GM23248 (cell line): ENCODE results near the gene ZNF160. TPM values are rescaled to one million over a fixed set of nuclear protein-coding genes. Genes with fewer than 3 reads are reported as not detected.
A peak's percentile ranks its signal among the peaks of the same experiment; 100 is the strongest.
"Not testable (repeated sequence)": the region's sequence is repeated elsewhere in the genome, so short reads cannot be mapped to it uniquely, and the experiment has no call there.

Source experiments
- DNase-seq: peaks from one replicate; pipeline ENCODE4 v3.0.0-alpha.2; 2015
- H2AFZ ChIP-seq: fragments of 200-600 bp; sonication (generic); 2 replicates; pipeline ENCODE4 v1.6.1; 2016; ENCODE audit warnings: antibody characterized with exemption
- H3F3A ChIP-seq: fragments of 200-600 bp; sonication (generic); 2 replicates; pipeline ENCODE4 v1.6.1; 2016; ENCODE audit warnings: mild to moderate bottlenecking, antibody characterized with exemption, mixed run types; ENCODE audit not compliant: insufficient read depth
- H3K27ac ChIP-seq: fragments of 200-600 bp; sonication (generic); 2 replicates; pipeline ENCODE4 v1.5.1; 2016; ENCODE audit warnings: mild to moderate bottlenecking
- H3K27me3 ChIP-seq: fragments of 200-600 bp; sonication (generic); replicated peaks from 2 replicates; pipeline ENCODE4 v1.6.1; 2016; ENCODE audit warnings: mild to moderate bottlenecking; ENCODE audit not compliant: insufficient read depth
- H3K36me3 ChIP-seq: fragments of 200-600 bp; sonication (generic); 2 replicates; pipeline ENCODE4 v1.6.1; 2016; ENCODE audit warnings: low read depth, mild to moderate bottlenecking
- H3K4me1 ChIP-seq: fragments of 200-600 bp; sonication (generic); 2 replicates; pipeline ENCODE4 v1.6.1; 2016; ENCODE audit warnings: mild to moderate bottlenecking; ENCODE audit not compliant: insufficient read depth
- H3K4me2 ChIP-seq: fragments of 200-600 bp; sonication (generic); one replicate; pipeline ENCODE4 v1.6.1; 2016; ENCODE audit warnings: mild to moderate bottlenecking; ENCODE audit not compliant: unreplicated experiment
- H3K4me3 ChIP-seq: fragments of 200-600 bp; sonication (generic); 2 replicates; pipeline ENCODE4 v1.5.1; 2016; ENCODE audit warnings: mild to moderate bottlenecking
- H3K79me2 ChIP-seq: fragments of 200-600 bp; sonication (generic); 2 replicates; pipeline ENCODE4 v1.6.1; 2016; ENCODE audit warnings: mild to moderate bottlenecking; ENCODE audit not compliant: insufficient read depth
- H3K9ac ChIP-seq: fragments of 200-600 bp; sonication (generic); 2 replicates; pipeline ENCODE4 v1.6.1; 2016; ENCODE audit warnings: mild to moderate bottlenecking
- H3K9me2 ChIP-seq: fragments of 200-600 bp; sonication (generic); 2 replicates; pipeline ENCODE4 v1.6.1; 2016; ENCODE audit warnings: mixed run types, mild to moderate bottlenecking, moderate library complexity; ENCODE audit not compliant: insufficient read depth
- H3K9me3 ChIP-seq: fragments of 200-600 bp; sonication (generic); one replicate; pipeline ENCODE4 v1.6.1; 2017; ENCODE audit warnings: low read depth
- H4K20me1 ChIP-seq: fragments of 200-600 bp; sonication (generic); 2 replicates; pipeline ENCODE4 v1.6.0; 2016; ENCODE audit not compliant: insufficient read depth
- EZH2 ChIP-seq: fragments of 200-600 bp; sonication (generic); IDR thresholded peaks from 2 replicates; pipeline ENCODE4 v1.6.1; 2018; ENCODE audit warnings: antibody characterized with exemption, mild to moderate bottlenecking; ENCODE audit not compliant: insufficient read depth, poor library complexity, severe bottlenecking
- EZH2phosphoT487 ChIP-seq: fragments of 200-600 bp; sonication (generic); IDR thresholded peaks from 2 replicates; pipeline ENCODE4 v1.6.1; 2018; ENCODE audit warnings: antibody characterized with exemption, moderate library complexity, mild to moderate bottlenecking, low read depth; ENCODE audit not compliant: insufficient read depth
- WGBS, 2 experiments: methylation state at CpG; one replicate each; pipeline ENCODE4 v1.1.6; 2015 to 2017; ENCODE audit warnings: low lambda C conversion rate in 2 of 2, low coverage in 1 of 2; ENCODE audit errors: missing lambda C conversion rate in 2 of 2; 5-methylcytosine and 5-hydroxymethylcytosine counted together
- in situ Hi-C: fragments of 300-500 bp; cut with MboI; formaldehyde crosslinking; loops from 2 replicates; pipeline ENCODE4 v1.15.0; 2020
- polyA plus RNA-seq: library from polyadenylated mRNA; unstranded; fragments of >200 nt; fragmentation: Nextera tagmentation; extraction: Ambion mirVana; gene quantifications from 2 replicates; pipeline ENCODE4 v1.2.1, GENCODE V29; 2016
- total RNA-seq: library from RNA; depleted of rRNA; stranded (reverse); fragments of >200 nt; shearing (Covaris generic); gene quantifications from 2 replicates; pipeline ENCODE4 v1.2.3, GENCODE V29; 2014

Gene ZNF160
- total and polyA plus RNA-seq, 2 experiments from 2014 or later: 20.6 to 23.0 TPM

GRCh38 chr19:53132141-53132991 is 29.1 kb upstream of the ZNF160 start, which contains the start of gene ZNF415:
TSS of gene ZNF415 (minus strand) at chr19:53132910. CDS start at chr19:53122676, 10,234 bp downstream.
- H3K79me2 ChIP-seq: peaks cover 25% of the 10 kb centered on the region
- no peaks in the 10 kb centered on the region for H3K9me3 ChIP-seq
- H3K27me3 ChIP-seq: no peaks in the 10 kb centered on the region
- H3K9me2 ChIP-seq: no peaks in the 10 kb centered on the region
- H3K4me3 ChIP-seq: peak within 1 kb of the TSS; percentile 82
- peak within 1 kb of the TSS; percentile 96 for H2AFZ ChIP-seq
- H3K27ac ChIP-seq: peak within 1 kb of the TSS; percentile 31; the same call in 1 of the 2 replicates
- in situ Hi-C loops: no loop called here
- 0 out of 2 replicates have a peak, but pooled peaks cover 13% of the 10 kb centered on the region for H3K4me1 ChIP-seq
- H3K36me3 ChIP-seq: no peaks in the 10 kb centered on the region
- no peaks in the 10 kb centered on the region for H4K20me1 ChIP-seq
- DNase-seq: peak; percentile 96
- WGBS, 2 experiments: 1 to 3% methylated on average over 45 to 51 of the region's 51 CpGs
- H3F3A ChIP-seq: peaks cover 4% of the 10 kb centered on the region; the same call in 1 of the 2 replicates
- H3K9ac ChIP-seq: peak within 1 kb of the TSS; percentile 83
- no peak for TF ChIP-seq EZH2phosphoT487
- TF ChIP-seq EZH2: no peak
- peak within 1 kb of the TSS; percentile 88 for H3K4me2 ChIP-seq

GRCh38 chr19:53131727-53132126 is 28.5 kb upstream of the ZNF160 start:
- in situ Hi-C loops: no loop called here
- H2AFZ ChIP-seq: peak overlapping the region; percentile 96
- 10 to 13% methylated on average over 6 of the region's 6 CpGs for WGBS, 2 experiments
- H3K79me2 ChIP-seq: peaks cover 25% of the 10 kb centered on the region
- DNase-seq: peak; percentile 16
- no peaks in the 10 kb centered on the region for H3K27me3 ChIP-seq
- no peaks in the 10 kb centered on the region for H3K9me3 ChIP-seq
- no peak overlapping the region for H3K27ac ChIP-seq
- peaks cover 4% of the 10 kb centered on the region; the same call in 1 of the 2 replicates for H3F3A ChIP-seq
- TF ChIP-seq EZH2phosphoT487: no peak
- no peak for TF ChIP-seq EZH2
- peak overlapping the region; percentile 88 for H3K4me2 ChIP-seq
- peak overlapping the region; percentile 82 for H3K4me3 ChIP-seq
- H4K20me1 ChIP-seq: no peaks in the 10 kb centered on the region
- no peaks in the 10 kb centered on the region for H3K9me2 ChIP-seq
- H3K36me3 ChIP-seq: no peaks in the 10 kb centered on the region
- H3K9ac ChIP-seq: peak overlapping the region; percentile 83
- H3K4me1 ChIP-seq: 0 out of 2 replicates have a peak, but pooled peaks cover 13% of the 10 kb centered on the region

DNA sequence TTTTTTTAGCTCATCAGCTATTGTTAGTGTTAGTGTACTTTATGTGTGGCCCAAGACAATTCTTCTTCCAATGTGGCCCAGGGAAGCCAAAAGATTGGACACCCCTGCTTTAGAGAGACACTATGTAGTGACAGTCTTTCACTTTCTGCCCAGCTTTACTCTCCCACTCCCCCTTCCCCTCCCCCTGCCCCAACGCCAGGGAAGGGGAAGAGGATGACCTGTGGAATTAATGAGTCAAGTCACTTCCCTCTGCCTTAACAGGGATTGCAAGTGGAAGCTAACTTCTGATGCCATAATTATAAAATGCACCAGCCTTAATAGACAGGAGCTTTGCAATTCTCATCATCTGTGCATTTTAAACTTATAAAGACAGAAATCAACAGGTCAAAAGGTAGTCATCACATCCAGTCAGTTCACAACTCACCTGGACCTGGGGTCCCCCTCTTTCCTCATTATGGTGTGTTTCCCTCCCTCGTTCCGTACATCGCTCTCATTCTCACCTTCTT is 27.9 kb upstream of the ZNF160 start:
- 0 out of 2 replicates have a peak overlapping the region, but pooled peaks have one; percentile 83 for H3K9ac ChIP-seq
- H4K20me1 ChIP-seq: no peaks in the 10 kb centered on the region
- no peak overlapping the region for H3K27ac ChIP-seq
- H3K4me3 ChIP-seq: no peak overlapping the region
- 0 out of 2 replicates have a peak, but pooled peaks cover 13% of the 10 kb centered on the region for H3K4me1 ChIP-seq
- WGBS, 2 experiments: 80 to 83% methylated on average over 4 of the region's 4 CpGs
- H3K9me2 ChIP-seq: no peaks in the 10 kb centered on the region
- in situ Hi-C loops: no loop called here
- no peaks in the 10 kb centered on the region for H3K36me3 ChIP-seq
- no peak for TF ChIP-seq EZH2phosphoT487
- TF ChIP-seq EZH2: no peak
- H3K9me3 ChIP-seq: no peaks in the 10 kb centered on the region
- peaks cover 25% of the 10 kb centered on the region for H3K79me2 ChIP-seq
- H3K27me3 ChIP-seq: no peaks in the 10 kb centered on the region
- no peak overlapping the region for H3K4me2 ChIP-seq
- peaks cover 4% of the 10 kb centered on the region; the same call in 1 of the 2 replicates for H3F3A ChIP-seq
- no peak overlapping the region for H2AFZ ChIP-seq
- DNase-seq: peak; percentile 35

GRCh38 chr19:53130506-53130905 is 27.3 kb upstream of the ZNF160 start:
- 0 out of 2 replicates have a peak, but pooled peaks cover 13% of the 10 kb centered on the region for H3K4me1 ChIP-seq
- H2AFZ ChIP-seq: no peak overlapping the region
- in situ Hi-C loops: no loop called here
- no peaks in the 10 kb centered on the region for H3K27me3 ChIP-seq
- H3K9ac ChIP-seq: no peak overlapping the region
- no peaks in the 10 kb centered on the region for H3K9me3 ChIP-seq
- peak; percentile 13 for DNase-seq
- no peak for TF ChIP-seq EZH2phosphoT487
- no peak for TF ChIP-seq EZH2
- H3K4me2 ChIP-seq: no peak overlapping the region
- H3K4me3 ChIP-seq: no peak overlapping the region
- H3F3A ChIP-seq: peaks cover 4% of the 10 kb centered on the region; the same call in 1 of the 2 replicates
- no peaks in the 10 kb centered on the region for H4K20me1 ChIP-seq
- no peak overlapping the region for H3K27ac ChIP-seq
- H3K79me2 ChIP-seq: peaks cover 25% of the 10 kb centered on the region
- H3K36me3 ChIP-seq: no peaks in the 10 kb centered on the region
- H3K9me2 ChIP-seq: no peaks in the 10 kb centered on the region
- 68% methylated on average over 7 of the region's 7 CpGs for WGBS, 2 experiments

DNA sequence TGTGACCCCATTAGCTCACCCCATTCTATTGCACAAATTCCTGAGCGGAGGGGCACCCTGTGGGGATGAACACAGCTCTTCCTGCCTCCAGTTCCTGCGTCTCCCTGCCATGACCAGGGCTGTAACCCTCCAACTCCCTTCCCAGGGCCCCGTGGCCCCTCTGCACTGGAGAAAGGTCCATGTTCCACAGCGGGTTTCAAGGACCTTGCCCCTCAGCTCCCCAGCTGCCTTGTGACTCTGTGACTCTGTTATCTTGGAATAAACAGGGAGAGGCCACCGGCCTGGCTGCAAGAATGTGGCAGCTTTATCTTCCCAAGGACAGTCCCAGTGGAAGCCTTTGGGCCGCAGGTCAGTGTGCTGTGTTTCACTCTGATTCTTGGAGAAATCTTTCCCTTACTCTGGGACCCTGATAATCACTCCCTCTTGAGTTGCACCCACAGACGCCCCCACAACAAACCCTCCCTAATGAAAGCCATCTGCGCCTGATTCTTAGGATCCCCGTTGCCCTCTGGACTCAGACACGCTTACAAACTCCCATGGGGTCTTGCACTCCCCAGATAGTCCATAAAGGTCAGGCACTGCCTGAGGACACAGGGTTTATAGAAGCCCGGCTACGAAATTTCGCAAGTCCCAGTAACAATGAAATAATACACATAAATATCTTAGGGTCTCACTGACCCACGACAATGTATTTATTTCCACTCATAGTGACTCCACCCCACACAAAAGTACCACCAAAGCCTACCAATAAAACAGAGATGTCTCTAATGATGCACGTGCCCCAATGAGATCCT is 23.7 kb upstream of the ZNF160 start:
- H3K27me3 ChIP-seq, H3K9ac ChIP-seq, H2AFZ ChIP-seq, in situ Hi-C loops, H3K27ac ChIP-seq, DNase-seq, H3K9me2 ChIP-seq, H3K4me1 ChIP-seq, H3K36me3 ChIP-seq, H3K4me2 ChIP-seq, H4K20me1 ChIP-seq, H3K4me3 ChIP-seq, H3K9me3 ChIP-seq, H3F3A ChIP-seq: not testable (repeated sequence)
- WGBS, 2 experiments: 78 to 82% methylated on average over 8 of the region's 15 CpGs
- peaks cover 19% of the 10 kb centered on the region for H3K79me2 ChIP-seq
